NCI-H2107 treated with DMSO at 0.1 percent for 48 hours (cell line): ENCODE measurements around the gene LIN9.
"Not testable (repeated sequence)": the region's sequence is repeated elsewhere in the genome, so short reads cannot be mapped to it uniquely, and the experiment has no call there.

ENCODE experiments used
- DNase-seq: peaks from one replicate; lab custom pipeline; 2025; ENCODE audit not compliant: unreplicated experiment; lab: John Stamatoyannopoulos, UW

LIN9 gene

GRCh38 chr1:226216056-226216455, 92.9 kb downstream of the LIN9 start:
- no peak for DNase-seq

- DNase-seq: no peak
These were observed 93.7 kb downstream of the LIN9 start for GRCh38 chr1:226215239-226215638.

GRCh38 chr1:226212545-226212944, 96.4 kb downstream of the LIN9 start:
- no peak for DNase-seq

GRCh38 chr1:226211181-226211821, 97.7 kb downstream of the LIN9 start:
- no peak for DNase-seq

GRCh38 chr1:226210571-226211176, 98.3 kb downstream of the LIN9 start:
- DNase-seq: no peak

- DNase-seq: peak; percentile 55
These were observed 99.5 kb downstream of the LIN9 start for GRCh38 chr1:226209307-226210059.

GRCh38 chr1:226207048-226207447, 101.9 kb downstream of the LIN9 start:
- DNase-seq: no peak

- DNase-seq: no peak
These were observed 104.8 kb downstream of the LIN9 start for GRCh38 chr1:226204198-226204597.

GRCh38 chr1:226203655-226204054, 105.3 kb downstream of the LIN9 start:
- no peak for DNase-seq

GRCh38 chr1:226203240-226203639, 105.7 kb downstream of the LIN9 start:
- DNase-seq: no peak

GRCh38 chr1:226202666-226203065, 106.3 kb downstream of the LIN9 start:
- not testable (repeated sequence) for DNase-seq

- DNase-seq: no peak
These were observed 106.7 kb downstream of the LIN9 start for GRCh38 chr1:226202246-226202645.

GRCh38 chr1:226201029-226201593, 107.9 kb downstream of the LIN9 start:
- no peak for DNase-seq

- DNase-seq: no peak
These were observed 109.0 kb downstream of the LIN9 start for GRCh38 chr1:226199971-226200370.

- DNase-seq: no peak
These were observed 113.8 kb downstream of the LIN9 start for GRCh38 chr1:226195144-226195543.

GRCh38 chr1:226187380-226187779, 121.6 kb downstream of the LIN9 start:
- no peak for DNase-seq

- no peak for DNase-seq
These were observed 122.0 kb downstream of the LIN9 start for GRCh38 chr1:226187019-226187322.

GRCh38 chr1:226186124-226187018, 122.6 kb downstream of the LIN9 start, which contains the start of gene ACBD3:
Gene ACBD3 (minus strand): TSS chr1:226186741. CDS start chr1:226186675, 66 bp downstream.
- DNase-seq: peak; percentile 62

GRCh38 chr1:226185141-226186036, 123.6 kb downstream of the LIN9 start:
- DNase-seq: no peak
